GM18505 (cell line): ENCODE measurements around the gene ATP13A2.
"Not testable (repeated sequence)": the region's sequence is repeated elsewhere in the genome, so short reads cannot be mapped to it uniquely, and the experiment has no call there.

Source experiments
- ATAC-seq: cut with Tn5 transposase; IDR thresholded peaks from one replicate; pipeline ENCODE4 v1.9.1; 2021; ENCODE audit not compliant: unreplicated experiment
- POLR2A ChIP-seq: IDR thresholded peaks from 4 replicates; pipeline ENCODE4 v1.6.1; 2011; ENCODE audit warnings: borderline replicate concordance; ENCODE audit not compliant: insufficient read depth, insufficient read length; ENCODE audit errors: extremely low read depth

ATP13A2 gene

DNA sequence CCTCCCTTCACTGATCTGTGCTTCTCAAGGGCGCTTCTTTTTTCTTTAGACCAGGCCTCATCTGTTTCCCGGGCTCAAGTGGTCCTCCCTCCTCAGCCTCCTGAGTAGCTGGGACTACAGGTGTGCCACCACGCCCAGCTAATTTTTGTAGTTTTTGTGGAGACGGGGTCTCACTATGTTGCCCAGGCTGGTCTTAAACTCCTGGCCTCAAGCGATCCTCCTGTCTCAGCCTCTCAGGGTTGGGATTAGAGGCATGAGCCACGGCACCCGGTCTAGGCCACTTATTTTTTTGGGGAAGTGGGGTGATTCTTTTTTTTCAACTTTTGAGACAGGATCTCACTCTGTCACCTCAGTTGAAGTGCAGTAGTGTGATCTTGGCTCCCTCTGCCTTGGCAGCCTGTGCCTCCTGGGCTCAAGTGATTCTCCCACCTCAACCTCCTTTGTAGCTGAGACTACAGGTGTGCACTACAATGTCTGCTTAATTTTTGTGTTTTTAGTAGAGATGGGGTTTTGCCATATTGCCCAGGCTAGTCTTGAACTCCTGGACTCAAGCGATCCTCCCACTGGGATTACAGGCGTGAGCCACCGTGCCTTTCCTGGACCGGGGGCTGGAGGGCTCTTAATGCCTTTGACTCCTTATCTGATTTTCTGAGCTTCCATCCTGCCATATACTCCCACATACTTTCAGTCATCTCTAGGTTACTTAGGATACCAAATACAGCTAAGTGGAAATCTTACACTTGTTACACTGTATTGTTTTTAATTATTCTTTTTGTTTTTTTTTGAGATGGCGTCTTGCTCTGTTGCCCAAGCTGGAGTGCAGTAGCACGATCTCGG, 50.2 kb downstream of the ATP13A2 start:
- ATAC-seq = no peak
- TF ChIP-seq POLR2A = no peak

DNA sequence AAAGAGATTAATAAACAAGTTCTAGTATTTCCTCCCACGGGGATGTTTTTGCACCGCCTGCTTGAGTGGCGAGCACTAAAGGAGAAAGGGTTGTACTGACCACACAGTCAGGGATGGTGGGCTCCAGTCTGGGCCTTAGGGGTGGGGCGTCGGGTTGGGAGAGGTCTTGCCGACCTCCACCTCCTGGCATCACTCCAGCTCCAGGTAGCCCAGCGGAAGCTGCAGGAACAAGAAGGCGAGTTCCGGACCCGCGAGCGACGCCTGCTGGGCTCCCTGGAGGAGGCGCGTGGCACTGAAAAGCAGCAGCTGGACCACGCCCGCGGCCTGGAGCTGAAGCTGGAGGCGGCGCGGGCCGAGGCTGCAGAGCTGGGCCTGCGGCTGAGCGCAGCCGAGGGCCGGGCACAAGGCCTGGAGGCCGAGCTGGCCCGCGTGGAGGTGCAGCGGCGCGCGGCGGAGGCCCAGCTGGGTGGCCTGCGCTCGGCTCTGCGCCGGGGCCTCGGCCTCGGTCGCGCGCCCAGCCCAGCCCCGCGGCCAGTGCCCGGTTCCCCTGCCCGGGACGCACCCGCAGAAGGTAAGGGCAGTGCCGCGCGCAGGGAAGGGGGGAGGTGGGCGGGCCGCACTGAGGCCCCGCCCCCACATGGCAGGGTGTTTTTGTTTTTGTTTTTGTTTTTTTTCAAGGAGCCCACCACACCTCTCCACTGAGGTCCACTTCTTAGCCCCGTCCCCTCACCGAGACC, 51.0 kb downstream of the ATP13A2 start:
- no peak for ATAC-seq
- peak; percentile 30 for TF ChIP-seq POLR2A

DNA sequence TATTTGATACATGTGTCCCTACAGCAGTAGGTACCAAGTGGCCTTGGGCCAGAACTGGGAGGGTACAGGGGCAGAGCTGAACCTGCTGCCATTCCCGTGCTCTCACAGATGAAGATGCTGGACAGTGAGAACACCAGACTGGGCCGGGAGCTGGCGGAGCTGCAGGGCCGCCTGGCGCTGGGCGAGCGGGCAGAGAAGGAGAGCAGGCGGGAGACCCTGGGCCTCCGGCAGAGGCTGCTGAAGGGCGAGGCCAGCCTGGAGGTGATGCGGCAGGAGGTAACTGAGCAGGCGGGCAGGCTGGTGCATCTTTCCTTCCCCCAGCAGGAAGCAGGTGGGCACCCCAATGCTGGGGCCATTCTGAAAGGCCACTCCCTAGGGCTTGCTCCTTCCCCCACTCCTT, 53.3 kb downstream of the ATP13A2 start:
- TF ChIP-seq POLR2A = no peak
- ATAC-seq = no peak

DNA sequence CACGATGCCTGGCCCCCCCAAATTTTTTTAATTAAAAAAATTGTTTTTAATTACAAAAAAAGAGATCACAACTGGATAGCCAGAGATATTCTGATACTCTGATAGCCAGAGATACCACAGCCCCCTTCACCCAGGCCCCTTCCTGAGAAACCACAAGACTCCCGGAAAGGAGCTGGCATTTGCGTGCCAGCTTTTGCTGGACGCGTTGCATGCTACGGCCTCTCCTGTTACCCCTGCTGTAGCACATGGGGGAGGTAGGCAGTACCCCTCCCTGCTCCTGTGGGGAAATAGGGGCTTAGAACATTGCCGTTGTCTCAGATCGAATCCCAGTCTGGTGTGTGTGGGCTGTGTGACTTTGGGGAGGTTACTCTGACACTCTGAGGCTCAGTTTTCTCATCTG, 54.0 kb downstream of the ATP13A2 start:
- no peak for TF ChIP-seq POLR2A
- no peak for ATAC-seq

DNA sequence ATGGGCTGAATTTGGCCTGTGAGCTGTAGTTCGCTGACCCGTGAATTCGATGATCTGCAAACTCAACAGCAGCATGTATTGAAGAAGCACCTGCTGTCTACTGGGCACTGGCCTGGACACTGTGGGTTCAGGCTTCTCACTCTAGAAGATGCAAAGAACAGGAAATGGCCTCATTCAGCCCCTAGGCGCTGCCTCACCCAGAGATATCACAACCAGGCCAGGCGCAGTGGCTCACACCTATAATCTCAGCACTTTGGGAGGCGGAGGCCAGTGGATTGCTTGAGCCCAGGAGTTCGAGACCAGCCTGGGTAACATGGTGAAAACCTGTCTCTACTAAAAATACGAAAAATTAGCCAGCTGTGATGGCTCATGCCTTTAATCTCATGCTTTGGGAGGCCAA, 55.0 kb downstream of the ATP13A2 start:
- no peak for TF ChIP-seq POLR2A
- ATAC-seq = no peak

DNA sequence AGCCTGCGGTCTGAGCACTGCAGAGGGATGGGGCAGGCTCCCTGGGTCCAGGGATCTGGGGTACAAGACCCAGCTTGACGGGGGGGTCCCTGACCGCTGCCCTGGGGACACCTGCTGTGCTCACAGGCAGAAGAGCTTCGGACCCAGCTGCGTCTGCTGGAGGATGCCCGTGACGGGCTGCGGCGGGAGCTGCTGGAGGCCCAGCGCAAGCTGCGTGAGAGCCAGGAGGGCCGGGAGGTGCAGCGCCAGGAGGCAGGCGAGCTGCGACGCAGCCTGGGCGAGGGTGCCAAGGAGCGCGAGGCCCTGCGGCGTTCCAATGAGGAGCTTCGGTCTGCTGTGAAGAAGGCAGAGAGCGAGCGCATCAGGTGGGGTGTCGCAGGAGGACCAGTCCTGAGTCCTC, 56.5 kb downstream of the ATP13A2 start:
- TF ChIP-seq POLR2A = no peak
- ATAC-seq = no peak

DNA sequence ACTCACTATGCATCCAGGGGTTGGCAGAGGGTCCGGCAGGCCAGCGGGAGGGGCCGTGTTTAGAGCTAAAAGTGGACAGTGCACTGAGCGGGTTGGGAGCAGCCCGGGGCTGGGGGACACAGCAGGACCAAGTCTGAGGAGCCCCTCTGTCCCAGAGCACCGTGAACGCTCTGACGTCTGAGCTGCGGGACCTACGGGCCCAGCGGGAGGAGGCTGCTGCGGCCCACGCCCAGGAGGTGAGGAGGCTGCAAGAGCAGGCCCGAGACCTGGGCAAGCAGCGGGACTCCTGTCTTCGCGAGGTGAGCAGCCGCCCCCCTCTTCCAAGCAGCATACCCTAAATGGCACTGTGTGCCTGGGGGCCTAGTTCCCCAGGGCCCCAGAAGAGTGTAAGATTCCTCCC, 57.1 kb downstream of the ATP13A2 start:
- no peak for ATAC-seq
- TF ChIP-seq POLR2A = no peak

DNA sequence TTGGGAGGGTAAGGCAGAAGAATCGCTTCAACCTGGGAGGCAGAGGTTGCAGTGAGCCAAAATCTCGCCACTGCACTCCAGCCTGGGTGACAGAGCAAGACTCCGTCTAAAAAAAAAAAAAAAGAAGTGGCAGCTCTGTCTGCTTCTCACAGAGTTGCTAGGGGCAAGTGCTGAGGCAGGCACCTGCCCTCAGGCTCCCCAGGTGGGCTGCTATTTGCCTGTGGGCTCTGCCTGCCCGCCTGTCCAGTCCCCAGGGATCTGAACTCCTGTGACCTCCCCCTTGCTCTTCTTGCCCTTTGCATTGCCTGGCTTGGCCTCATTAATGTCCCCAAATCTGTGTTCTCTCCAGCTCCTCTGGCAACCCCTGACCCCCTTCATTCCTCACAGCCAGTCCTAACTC, 59.4 kb downstream of the ATP13A2 start:
- ATAC-seq = not testable (repeated sequence)

DNA sequence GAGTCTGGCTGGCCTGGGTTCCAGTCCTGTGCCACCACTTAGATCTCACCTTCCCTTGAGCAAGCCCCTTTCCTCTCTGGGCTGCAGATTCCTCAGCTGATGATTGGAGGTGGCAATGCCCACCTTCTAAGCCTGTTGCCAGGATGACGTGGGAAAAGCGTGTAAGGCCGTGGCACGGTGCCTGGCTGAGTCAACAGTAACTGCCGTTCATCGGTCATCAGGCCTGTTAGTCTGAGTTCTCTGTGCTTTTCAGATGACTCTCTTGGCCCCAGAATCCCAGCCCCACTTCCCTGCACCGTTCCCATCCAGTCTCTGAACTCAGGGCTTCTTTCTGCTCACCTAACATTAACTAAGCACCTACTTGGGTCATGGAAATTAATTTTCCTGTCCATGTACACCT, 62.7 kb downstream of the ATP13A2 start:
- ATAC-seq = not testable (repeated sequence)

DNA sequence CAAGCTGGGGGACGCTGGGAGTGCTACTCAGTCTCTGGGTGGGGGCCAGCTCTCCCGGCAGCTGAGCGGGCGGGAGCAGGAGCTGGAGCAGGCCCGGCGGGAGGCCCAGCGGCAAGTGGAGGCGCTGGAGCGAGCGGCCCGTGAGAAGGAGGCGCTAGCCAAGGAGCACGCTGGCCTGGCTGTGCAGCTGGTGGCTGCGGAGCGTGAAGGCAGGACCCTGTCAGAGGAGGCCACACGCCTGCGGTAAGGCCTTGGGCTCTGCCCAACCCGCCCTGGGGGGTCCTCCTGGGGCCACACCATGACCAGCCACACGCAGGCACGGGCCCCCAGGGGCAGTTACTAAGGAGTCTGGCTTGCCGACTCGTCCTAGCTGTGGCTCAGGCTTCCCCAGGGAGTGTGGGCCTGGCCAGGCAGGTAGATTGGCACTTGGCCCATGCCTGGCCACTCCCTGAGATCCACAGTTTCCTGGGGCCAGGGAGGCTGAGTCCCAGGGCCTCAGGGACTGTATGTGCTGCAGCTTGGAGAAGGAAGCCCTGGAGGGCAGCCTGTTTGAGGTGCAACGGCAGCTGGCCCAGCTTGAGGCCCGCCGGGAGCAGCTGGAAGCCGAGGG, 63.3 kb downstream of the ATP13A2 start:
- not testable (repeated sequence) for ATAC-seq

DNA sequence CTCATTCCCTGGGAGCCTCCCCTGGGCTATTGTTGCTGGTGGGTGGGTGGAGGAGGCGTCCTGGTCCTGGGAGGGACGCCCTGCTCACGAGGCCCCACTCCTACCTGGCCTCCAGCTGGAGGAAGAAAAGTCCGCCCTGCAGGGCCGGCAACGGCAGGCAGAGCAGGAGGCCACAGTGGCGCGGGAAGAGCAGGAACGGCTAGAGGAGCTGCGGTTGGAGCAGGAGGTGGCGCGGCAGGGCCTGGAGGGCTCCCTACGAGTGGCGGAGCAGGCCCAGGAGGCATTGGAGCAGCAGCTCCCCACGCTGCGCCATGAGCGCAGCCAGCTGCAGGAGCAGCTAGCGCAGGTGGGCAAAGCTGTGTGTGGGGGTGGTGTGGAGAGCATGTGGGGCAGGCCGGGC, 65.1 kb downstream of the ATP13A2 start:
- TF ChIP-seq POLR2A = no peak
- ATAC-seq = no peak

DNA sequence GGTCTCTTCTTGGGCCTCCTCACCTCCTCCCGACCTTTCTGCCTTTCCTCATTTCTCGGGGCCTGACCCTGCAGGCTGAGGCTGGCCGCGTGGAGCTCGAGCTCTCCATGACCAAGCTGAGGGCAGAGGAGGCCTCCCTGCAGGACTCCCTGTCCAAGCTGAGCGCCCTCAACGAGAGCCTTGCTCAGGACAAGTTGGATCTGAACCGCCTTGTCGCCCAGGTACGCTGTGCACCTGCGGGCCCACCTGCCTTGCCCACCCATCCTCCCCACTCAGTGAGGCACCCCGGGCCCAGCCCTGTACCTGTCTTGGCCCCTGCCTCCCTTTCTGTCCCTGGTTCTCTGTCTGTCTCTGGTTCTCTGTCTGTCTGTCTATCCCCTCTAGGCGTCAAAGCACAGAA, 65.5 kb downstream of the ATP13A2 start:
- ATAC-seq = not testable (repeated sequence)

DNA sequence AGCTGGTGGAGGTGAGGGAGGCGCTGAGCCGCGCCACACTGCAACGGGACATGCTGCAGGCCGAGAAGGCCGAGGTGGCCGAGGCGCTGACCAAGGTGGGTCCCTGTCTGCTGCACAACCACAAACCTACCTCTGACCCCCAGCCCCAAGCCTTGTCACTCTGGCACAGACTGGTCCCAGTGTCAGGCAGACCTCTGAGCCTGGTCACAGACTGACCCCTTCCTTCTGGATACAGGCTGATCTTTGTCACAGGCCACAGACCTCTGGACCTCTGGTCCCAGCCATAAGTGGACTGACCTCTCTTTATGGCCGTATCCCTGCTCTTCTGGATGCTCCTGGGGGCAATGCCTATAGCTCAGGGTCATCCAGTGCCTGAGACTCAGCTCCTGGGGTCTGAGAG, 66.2 kb downstream of the ATP13A2 start:
- not testable (repeated sequence) for ATAC-seq

DNA sequence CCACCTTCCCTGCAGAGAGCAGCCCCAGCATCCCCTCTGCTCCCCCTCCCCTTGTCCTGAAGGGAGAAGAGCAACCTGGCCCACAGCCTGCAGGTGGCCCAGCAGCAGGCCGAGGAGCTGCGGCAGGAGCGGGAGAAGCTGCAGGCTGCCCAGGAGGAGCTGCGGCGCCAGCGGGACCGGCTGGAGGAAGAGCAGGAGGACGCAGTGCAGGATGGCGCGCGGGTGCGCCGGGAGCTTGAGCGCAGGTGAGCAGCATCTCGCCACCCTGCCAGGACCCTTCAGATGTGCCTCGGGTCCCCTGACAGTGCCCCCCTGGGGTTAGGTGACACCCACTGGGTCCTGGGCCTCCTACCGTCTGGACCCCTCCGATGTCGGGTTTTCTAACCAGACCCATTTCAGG, 67.7 kb downstream of the ATP13A2 start:
- ATAC-seq = no peak
- no peak for TF ChIP-seq POLR2A

DNA sequence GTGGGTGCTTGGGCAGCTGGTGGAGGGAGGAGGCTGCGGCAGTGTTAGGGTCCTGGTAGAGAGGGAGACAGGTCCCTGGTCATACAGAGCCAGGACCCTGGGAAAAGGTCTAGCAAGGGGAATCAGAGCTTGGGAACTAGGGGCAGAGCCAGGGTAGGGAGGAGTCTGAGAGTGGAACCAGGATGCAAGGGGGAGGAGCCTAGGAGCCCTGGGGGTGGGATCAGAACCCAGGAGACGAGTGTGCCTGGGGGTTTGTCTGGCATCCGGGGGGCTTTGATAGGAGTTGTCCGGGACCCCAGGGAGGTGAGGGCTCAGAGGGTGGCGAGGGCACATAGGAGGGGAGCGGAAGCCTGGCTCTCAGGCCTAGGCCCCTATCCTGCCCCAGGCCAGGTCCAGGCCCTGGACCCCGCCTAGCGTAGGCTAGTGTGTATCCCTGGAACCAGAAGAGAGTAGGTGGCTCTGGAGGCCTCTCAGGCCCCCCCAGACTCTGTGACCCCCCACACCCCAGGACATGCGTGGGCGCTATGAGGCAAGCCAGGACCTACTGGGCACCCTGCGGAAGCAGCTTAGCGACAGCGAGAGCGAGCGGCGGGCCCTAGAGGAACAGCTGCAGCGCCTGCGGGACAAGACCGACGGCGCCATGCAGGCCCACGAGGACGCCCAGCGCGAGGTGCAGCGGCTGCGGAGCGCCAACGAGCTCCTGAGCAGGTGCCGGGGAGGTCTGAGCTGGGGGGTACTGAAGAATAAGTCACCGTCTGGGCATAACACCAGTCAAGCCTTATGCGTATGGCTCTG, 72.1 kb downstream of the ATP13A2 start:
- ATAC-seq = not testable (repeated sequence)
